ENCODE measurements around the gene TCN2.
A peak's percentile ranks its signal among the peaks of the same experiment; 100 is the strongest.
"Not testable (repeated sequence)": the region's sequence is repeated elsewhere in the genome, so short reads cannot be mapped to it uniquely, and the experiment has no call there.

TCN2 gene

GRCh38 chr22:30591588-30592359 lies 15.2 kb upstream of the TCN2 start, which contains the start of gene PES1:
Gene PES1, minus strand, starts transcription at chr22:30591910. Its CDS starts 77 bp downstream, at chr22:30591833.
- no peak for TF ChIP-seq CTCF (IDR thresholded peaks at IDR 0.05)
- peak within 1 kb of the TSS; percentile 54 to 85 for H3K27ac ChIP-seq
- peak; percentile 96 for DNase-seq (ENCODE audit: low spot score)
- H3K4me3 ChIP-seq, result peak within 1 kb of the TSS; percentile 77

- not testable (repeated sequence) for DNase-seq (ENCODE audit: low spot score)
- H3K27ac ChIP-seq, result peak overlapping the region; percentile 54 to 85
- H3K4me3 ChIP-seq, result peak overlapping the region; percentile 77
These were observed 14.6 kb upstream of the TCN2 start for GRCh38 chr22:30592360-30592713.

- no peak for DNase-seq (ENCODE audit: low spot score)
- H3K27ac ChIP-seq, result no peak overlapping the region
- no peak for TF ChIP-seq CTCF (IDR thresholded peaks at IDR 0.05)
- no peak overlapping the region for H3K4me3 ChIP-seq
These were observed 10.8 kb upstream of the TCN2 start for GRCh38 chr22:30596199-30596598.

GRCh38 chr22:30596886-30597285 lies 10.1 kb upstream of the TCN2 start:
- TF ChIP-seq CTCF (IDR thresholded peaks at IDR 0.05), result no peak
- no peak for DNase-seq (ENCODE audit: low spot score)
- H3K4me3 ChIP-seq, result no peak overlapping the region
- H3K27ac ChIP-seq, result no peak overlapping the region

GRCh38 chr22:30598986-30599385 lies 8.0 kb upstream of the TCN2 start:
- no peak for TF ChIP-seq CTCF (IDR thresholded peaks at IDR 0.05)
- Histone ChIP-seq H3K27ac (no peak overlapping the region), H3K4me3 (no peak overlapping the region)
- no peak for DNase-seq (ENCODE audit: low spot score)

GRCh38 chr22:30600921-30601320 lies 6.1 kb upstream of the TCN2 start:
- TF ChIP-seq CTCF (IDR thresholded peaks at IDR 0.05), result no peak

GRCh38 chr22:30601464-30601863 lies 5.5 kb upstream of the TCN2 start:
- no peak for TF ChIP-seq CTCF (IDR thresholded peaks at IDR 0.05)
- DNase-seq (ENCODE audit: low spot score), result no peak
- no peak overlapping the region for H3K4me3 ChIP-seq
- H3K27ac ChIP-seq, result no peak overlapping the region

More at GRCh38 chr22:30600921-30601320, 6.1 kb upstream of the TCN2 start:
- no peak overlapping the region for H3K27ac ChIP-seq
- H3K4me3 ChIP-seq, result no peak overlapping the region
- no peak for DNase-seq (ENCODE audit: low spot score)

All from coronary artery (tissue), 2 donors.